GM18507 (cell line): ENCODE measurements around the gene ATP13A3.
A peak's percentile ranks its signal among the peaks of the same experiment; 100 is the strongest.

ENCODE experiments used
- DNase-seq: peaks from one replicate; pipeline ENCODE4 v3.0.0; 2011; ENCODE audit warnings: low read depth; ENCODE audit not compliant: insufficient read length; ENCODE audit errors: extremely low spot score
- FAIRE-seq: peaks from 2 replicates; lab custom pipeline; 2011; peaks lifted over from hg19 to GRCh38; lab: Jason Lieb, UNC

The ATP13A3 gene

DNA sequence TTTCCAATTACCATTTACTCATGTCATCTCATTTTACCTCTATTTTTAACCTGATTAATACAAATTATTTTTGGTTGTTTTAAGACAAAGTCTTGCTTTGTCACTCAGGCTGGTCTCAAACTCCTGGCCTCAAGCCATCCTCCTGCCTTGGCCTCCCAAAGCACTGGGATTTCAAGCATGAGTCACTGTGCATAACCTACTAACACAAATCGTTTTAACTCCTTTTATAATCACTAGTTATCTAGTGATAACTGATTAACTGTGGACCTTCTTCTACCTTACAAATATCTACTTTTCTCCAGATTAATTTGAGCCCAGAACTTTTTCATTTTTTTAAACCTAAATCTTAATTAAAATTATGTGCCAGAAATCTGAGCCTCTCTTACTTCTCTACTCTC is 4.6 kb downstream of the ATP13A3 start:
- FAIRE-seq (no peak), DNase-seq (no peak)

DNA sequence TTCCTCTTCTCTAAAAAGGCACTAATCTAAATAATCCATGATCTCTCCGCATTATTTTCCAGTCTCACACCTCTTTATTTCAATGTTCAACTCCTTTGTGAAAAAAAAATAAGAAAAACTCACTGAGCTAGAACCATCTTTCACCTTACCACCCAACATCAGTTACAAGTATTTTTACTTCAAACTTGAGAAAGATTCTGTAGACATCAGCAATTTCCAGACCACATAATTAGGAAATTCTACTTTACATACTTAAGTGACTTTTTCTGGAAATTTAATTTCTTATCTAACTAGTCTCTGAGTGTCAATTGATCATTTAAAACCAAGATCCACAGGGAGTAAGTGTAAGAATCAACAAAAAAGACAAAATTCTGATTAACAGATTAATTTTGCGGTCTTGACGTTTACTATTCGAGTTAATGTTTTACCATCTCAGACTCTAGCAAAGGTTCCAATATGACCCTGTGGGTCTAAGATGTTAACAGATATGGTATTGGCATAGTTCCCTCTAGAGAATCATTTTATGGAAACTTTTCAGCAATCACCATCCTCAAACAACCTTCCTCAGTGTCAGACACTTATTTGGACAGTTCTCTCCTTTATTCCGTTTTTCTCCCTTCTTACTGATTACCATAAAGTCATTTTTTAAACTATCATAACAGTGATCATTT is 5.1 kb downstream of the ATP13A3 start:
- no peak for DNase-seq
- FAIRE-seq = no peak

DNA sequence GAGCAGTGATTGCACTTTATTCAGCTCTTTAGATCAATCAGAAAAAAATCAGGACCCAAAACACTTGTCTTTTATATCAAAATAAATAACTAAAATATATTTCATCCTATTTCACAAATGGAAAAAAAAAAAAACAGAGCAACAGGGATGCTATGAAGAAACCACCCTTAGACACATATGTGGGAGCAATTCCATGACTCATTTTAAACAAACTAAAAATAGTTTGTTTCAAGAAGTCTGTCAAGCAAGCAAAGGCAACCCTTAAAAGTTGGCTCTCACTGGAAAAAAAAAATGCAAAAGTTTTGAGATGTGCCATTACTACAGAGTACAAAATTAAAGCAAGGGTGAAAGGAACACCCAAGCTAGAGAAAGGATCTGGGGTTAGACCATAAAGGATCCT is 5.7 kb downstream of the ATP13A3 start:
- DNase-seq (no peak), FAIRE-seq (no peak)

DNA sequence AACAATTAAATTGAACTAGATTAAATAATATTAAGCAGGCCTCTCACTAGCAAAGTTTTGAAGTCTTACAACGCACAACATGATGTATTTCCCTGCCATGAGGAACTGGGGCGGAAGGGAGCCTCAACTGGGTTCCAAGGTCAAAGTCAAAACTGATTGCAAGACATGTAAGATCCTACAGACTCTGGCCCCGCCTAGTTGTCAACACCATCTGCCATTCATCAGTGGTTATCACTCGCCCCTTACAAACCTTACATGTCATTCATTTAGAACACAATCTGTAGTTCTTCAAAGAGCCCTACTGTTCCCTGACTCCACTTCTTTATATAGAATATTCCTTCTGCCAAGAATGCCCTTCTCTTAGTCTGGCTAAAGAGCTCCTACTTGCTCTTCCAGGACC is 10.0 kb downstream of the ATP13A3 start:
- DNase-seq = no peak
- FAIRE-seq = no peak

DNA sequence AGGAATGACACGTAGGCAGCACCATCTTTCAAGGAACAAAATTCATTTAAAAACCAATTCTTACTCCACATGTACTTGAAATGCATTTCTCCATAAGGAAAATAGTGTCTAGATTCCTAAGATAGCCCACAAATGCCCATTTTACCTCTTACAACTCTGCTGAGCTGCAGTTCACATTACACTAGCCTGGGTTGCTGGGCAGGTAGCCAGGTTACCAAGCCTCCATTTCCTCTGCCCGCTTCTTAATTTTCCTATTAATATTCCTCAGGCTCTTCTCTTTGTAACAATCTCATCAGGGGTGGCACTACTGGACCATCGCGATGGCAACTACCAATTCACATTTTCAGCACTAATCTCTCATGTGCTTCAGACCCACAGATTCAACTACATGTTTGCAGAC is 10.8 kb downstream of the ATP13A3 start:
- DNase-seq = no peak
- no peak for FAIRE-seq

DNA sequence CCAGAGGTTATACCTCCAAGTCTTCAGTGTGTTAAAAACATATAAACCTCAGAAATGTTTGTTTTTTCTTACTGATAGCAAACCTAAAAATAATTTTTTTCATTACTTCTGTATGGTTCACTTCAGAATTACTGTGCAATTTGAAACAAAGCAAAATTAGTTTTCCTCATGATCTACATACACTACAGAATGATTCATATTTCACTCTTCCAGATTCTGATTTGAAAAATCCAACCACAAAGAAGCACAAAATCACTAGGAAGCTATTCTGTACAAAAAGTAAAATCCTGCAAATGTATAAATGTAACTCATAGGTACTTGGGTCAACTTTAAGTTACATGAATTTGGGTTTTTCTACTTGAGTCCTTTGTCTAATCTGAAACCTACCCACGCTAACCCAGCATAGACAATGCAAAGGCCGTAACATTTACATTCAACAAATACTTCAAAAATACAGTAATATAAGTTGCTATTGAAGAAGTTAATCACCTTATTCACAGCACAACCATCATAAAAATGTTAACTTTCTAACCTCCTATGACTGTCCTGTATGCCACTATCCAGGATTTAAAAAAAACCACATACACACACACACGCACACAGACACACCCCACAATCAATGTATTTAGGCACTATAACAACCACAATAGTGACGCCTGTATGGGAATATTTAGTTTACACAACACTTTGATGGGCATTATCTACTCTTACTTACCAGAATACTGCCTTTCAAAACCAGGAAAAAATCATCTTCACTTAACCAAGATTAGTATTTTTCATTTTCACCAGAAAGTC is 11.5 kb downstream of the ATP13A3 start:
- DNase-seq (no peak), FAIRE-seq (no peak)

DNA sequence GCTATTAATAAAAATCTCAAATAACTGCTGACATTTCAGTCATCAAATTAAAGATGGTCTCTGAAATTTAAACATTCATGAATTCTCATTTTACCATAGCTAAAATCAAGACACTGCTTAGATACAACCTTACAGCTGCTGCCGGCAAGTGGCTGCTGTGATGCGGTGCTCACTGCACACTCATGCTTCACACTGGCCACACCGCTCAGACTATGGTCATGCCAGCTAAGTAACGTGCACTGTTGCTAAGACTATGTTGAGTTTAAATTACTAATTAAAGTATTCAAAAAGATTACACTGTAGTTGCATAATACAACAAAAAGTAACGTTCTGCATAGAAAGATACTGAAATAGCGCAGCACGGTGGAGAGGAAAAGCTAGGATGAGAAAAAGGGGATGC is 12.1 kb downstream of the ATP13A3 start:
- DNase-seq = no peak
- no peak for FAIRE-seq

DNA sequence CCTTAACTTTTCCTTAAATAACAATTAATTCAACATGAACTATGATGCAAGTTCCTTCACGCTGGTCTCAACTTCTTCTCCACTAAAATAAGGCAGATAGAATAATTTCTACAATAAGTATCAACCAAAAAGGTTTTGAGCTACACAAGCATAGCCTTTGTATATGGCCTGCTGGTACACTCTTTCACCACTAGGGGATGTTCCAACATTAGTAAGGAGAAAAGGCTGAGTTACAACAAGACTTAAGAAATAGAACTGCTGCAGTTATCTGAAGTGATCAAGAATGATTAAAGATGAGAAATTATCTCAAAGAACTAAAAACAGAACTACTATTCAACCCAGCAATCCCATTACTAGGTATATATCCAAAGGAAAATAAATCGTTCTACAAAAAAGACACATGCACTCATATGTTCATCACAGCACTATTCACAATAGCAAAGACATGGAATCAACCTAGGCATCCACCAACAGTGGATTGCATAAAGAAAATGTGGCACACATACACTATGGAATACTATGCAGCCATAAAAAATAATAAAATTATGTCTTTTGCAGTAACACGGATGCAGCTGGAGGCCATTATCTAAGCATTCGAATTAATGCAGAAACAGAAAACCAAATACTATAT is 14.4 kb downstream of the ATP13A3 start:
- no peak for DNase-seq
- peak; percentile 71 for FAIRE-seq

DNA sequence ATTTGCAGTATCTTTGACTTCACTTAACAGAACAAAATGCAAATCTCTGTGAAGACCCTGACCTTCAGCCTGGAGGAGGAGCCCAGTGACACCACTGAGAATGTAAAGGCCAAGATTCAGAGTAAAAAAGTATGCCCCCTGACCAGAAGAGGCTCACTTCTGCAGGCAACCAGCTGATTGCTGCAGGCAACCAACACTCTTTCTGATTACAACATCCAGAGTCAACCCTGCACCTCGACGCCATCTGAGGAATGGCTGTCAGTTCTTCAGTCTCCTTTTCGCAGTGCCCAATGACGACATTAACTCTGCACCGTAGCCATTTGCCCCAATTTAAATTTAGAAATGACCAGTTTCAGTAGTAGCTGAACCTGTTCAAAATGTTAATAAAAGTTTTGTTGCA is 14.9 kb downstream of the ATP13A3 start:
- no peak for FAIRE-seq
- DNase-seq = no peak

DNA sequence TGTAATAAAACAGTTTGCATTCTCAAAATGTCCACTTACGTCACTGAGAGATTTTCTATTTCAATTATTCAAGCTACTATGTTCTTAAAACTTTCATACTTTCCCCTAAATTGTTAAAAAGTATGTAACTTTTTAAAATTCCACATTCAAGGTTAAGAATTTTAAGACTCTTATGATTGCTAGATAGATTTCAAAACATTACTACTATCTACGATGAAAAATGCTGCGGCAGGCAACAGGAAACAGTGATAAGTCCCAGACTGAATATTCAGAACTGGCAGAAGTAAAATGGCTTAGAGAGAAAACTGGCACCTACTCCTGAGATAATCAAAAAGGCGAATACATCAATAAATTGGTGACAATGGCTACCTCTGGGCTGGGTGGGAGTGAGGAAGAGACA is 16.2 kb downstream of the ATP13A3 start:
- no peak for FAIRE-seq

DNA sequence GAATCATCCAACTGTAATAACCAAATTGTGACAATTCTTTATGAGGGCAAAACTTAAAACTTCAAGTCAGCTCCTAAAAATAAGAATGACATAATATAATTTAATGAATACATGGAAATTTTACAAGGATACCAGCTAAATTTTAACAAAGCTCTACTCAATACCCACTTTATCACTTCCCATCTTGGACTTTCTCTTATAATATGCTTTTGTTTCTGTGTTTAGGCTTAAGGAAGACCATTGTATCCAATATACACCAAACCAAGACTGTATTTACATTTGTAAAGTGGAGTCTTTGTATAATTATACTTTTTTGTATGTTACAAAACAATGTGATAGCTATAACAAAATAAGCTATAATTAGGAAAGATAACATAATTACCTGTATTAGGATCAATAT is 16.8 kb downstream of the ATP13A3 start:
- FAIRE-seq = no peak
- no peak for DNase-seq

More for the DNA sequence above, 16.2 kb downstream of the ATP13A3 start:
- DNase-seq = no peak

DNA sequence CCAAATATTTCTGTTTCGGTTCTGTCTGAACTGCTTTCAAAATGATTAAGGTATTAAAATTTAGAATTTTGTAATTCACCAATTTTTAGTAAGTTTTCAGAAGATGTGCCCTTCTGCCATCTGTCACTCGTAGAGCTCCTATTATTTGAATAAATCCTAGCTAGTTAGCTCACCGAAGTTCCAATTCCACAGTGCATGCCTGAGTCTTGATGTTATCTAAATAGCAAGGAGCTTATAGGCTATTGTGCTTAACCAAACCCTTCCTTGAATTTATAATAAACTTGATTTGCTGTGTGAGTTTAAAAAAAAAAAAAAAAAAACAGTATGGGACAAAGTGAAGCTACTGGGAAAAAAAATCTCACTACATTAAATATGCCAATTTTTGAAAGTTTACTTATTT is 18.7 kb downstream of the ATP13A3 start:
- FAIRE-seq (no peak), DNase-seq (no peak)

DNA sequence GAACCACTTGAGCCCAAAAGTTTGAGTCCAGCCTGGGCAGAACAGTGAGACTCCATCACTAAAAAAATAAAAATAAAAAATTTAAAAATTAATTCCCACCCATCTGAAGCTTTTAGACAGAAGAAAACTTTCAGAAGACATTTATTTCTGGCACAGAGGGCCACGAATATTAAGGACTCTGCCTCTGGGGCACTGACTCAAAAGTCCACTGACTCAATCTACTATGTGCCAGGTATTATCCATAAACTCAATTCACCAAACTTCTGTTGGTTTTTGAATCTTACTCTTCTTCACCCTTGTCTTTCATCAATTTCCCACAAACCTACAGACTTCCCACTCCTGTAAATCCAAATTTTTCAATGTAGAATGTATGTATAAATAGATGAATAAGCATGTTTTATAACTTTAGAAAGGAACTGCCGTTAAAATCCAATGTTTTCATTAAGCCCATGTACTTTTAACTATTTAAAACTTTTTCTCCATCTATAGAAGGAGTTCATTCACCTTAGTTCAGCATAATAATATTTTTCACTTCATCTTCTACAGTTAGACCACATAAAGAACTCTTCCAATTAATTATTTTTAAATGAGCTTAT is 19.9 kb downstream of the ATP13A3 start:
- DNase-seq = no peak
- no peak for FAIRE-seq

DNA sequence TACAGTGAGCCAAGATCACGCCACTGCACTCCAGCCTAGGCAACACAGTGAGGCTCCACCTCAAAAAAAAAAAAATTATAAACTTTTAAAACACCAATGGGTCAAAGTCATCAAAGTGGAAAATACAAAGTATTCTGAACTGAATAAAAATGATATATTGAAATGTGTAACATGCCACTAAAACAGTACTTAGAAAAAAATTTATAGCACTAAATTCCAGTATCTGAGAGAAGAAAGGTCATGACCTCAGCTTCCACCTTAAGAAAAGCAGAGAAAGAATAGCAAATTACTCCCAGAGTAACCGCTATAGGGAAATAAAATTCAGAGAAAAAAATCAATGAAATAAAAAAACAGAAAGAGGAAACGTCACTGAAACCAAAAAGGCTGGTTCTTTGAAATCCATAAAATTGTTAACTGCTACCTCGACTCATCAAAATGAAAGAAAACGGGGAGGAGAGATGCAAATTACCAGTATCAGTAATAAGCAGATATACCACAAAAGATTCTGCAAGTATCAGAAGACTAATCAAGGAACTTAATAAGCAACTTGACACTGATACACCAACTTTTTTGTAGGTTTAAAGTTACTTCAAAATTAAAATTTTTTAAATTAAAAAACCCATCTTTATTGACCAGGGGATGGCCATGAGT is 20.8 kb downstream of the ATP13A3 start:
- DNase-seq (no peak), FAIRE-seq (peak; percentile 50)

DNA sequence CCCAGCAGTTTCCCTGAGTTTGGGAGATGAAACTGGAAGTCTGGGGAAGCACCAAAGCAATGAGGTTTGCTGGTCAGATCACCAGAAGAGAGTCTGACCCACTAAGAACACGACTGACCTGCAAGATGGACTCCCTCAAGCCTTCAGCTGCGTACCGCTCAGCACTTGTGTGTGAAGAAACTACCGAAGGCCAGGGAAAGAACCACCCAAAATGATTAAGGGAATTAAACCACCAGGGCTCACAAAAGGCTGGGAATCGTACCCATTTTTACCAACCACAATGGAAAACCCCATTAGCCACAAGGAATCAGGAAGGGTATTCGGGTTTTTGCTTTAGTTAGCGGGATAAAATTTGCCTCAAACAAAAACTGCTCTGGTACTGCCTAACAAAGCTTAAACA is 21.6 kb downstream of the ATP13A3 start:
- DNase-seq = no peak
- FAIRE-seq = no peak

DNA sequence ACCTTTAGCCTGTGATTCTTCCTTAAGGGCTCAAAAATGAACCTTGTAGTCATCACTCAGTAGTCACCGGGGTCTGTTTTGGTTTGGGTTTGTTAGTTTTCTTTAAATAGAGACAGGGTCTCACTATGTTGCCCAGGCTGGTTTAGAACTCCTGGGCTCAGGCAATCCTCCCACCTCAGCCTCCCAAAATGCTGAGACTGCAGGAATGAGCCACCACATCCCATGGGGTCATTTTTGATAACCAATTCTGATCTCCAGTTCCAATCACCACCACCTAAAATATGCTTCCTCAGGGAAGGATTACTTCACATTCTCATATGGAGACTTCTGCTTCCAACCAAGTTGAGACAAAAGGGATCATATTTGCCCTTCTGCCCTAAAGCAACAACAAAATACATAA is 22.1 kb downstream of the ATP13A3 start:
- FAIRE-seq = no peak
- DNase-seq = no peak

DNA sequence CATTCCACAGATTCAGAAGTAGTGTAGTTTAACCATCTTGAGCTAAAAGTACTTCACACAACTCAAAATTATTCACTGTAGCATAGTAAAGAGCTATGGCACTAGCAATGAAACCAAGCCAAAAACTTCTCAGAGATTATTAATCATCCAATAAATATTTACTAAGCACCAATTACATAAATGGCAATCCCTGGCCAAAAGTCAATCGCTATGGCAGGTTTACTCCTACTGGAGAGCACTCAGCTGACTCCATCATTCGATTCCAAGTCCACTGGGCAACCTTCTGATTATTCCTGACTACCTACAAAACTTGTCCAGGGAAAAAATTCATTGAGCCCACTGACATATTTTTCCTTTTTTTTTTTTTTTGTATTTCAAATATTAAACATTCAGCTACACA is 23.9 kb downstream of the ATP13A3 start:
- no peak for DNase-seq
- FAIRE-seq = no peak

DNA sequence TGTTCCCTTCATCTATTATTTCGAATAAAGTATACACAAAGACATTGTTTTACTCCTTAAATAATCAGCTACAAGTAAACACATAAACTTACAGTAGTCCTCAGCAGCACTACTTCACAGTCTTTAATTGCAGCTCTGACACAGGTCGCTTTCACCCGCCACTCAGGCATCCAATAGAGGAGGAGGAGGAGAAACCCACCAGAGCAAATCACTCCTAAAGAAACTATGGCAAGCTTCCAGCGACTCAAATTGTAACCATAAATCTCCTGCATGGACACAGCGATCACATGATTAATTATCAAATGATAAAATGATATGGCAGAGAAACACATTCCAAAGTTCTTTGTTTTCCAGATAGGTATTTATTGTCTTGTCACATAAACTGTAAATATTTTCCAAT is 26.2 kb downstream of the ATP13A3 start:
- FAIRE-seq (no peak), DNase-seq (no peak)

DNA sequence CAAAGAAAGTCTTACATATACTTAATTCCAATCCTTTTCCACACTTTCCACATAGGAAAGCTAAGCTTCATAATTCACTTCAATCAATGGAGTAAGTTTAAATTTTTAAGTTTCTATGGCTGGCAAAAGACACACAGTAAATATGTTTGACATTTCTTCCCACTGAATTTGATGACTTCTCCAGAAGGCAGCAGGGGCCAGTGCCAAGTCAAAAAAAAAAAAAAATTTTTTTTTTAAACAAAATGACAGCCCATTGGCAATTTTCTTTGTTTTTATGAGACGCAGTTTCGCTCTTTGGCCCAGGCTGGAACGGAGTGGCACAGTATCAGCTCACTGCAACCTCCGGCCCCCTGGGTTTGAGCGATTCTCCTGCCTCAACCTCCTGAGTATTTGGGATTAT is 28.7 kb downstream of the ATP13A3 start:
- no peak for FAIRE-seq
- DNase-seq = no peak

DNA sequence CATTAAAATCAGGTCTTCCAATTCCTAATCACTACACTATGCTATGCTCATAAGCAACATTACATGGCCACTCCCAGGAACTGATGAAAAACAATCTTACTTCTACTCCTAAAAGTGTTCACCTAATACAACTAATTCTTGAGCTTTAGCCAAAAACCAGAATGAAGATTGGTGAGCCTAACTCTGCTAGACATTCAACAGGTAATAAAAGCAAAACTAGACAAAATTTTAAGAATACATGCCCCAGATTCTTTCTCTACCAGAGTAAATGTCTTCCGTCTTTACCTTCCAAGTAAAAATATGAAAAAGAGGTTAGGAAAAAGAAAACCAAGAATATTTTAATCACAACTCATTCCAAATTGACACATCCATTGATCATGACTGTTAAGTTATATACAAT is 31.3 kb downstream of the ATP13A3 start:
- no peak for DNase-seq
- no peak for FAIRE-seq
